Bronchial epithelial cell (primary cell): ENCODE results near the gene CCSER1. TPM values are rescaled to one million over a fixed set of nuclear protein-coding genes. Genes with fewer than 3 reads are reported as not detected.

Experiments used
- DNase-seq: peaks from one replicate; pipeline ENCODE4 v3.0.0-alpha.2; 2010; ENCODE audit warnings: low read depth
- FAIRE-seq: peaks from 2 replicates; lab custom pipeline; 2011; peaks lifted over from hg19 to GRCh38; lab: Jason Lieb, UNC
- H3K27me3 ChIP-seq: 2 replicates; pipeline ENCODE4 v1.5.1; 2011; ENCODE audit warnings: low read length; ENCODE audit not compliant: control insufficient read depth, insufficient read depth
- H3K36me3 ChIP-seq: 2 replicates; pipeline ENCODE4 v1.5.1; 2011; ENCODE audit warnings: low read length; ENCODE audit not compliant: control insufficient read depth, insufficient read depth
- H3K4me3 ChIP-seq: 2 replicates; pipeline ENCODE4 v1.5.1; 2011; ENCODE audit warnings: mild to moderate bottlenecking, low read depth, low read length, control low read depth
- total RNA-seq: library from RNA; depleted of rRNA; stranded (reverse); fragments of >200 nt; gene quantifications from 2 replicates; pipeline ENCODE4 v1.2.1, GENCODE V29; 2014
- TF ChIP-seq, protein P1 (sequence below): IDR thresholded peaks from 2 replicates; pipeline ENCODE4 v1.5.1; 2011; ENCODE audit warnings: mild to moderate bottlenecking, moderate library complexity, low read length, control low read depth, inconsistent platforms; ENCODE audit not compliant: insufficient read depth, severe bottlenecking

The CCSER1 gene
- total RNA-seq, 1 donor from 2014 or later, result 6.6 TPM

DNA sequence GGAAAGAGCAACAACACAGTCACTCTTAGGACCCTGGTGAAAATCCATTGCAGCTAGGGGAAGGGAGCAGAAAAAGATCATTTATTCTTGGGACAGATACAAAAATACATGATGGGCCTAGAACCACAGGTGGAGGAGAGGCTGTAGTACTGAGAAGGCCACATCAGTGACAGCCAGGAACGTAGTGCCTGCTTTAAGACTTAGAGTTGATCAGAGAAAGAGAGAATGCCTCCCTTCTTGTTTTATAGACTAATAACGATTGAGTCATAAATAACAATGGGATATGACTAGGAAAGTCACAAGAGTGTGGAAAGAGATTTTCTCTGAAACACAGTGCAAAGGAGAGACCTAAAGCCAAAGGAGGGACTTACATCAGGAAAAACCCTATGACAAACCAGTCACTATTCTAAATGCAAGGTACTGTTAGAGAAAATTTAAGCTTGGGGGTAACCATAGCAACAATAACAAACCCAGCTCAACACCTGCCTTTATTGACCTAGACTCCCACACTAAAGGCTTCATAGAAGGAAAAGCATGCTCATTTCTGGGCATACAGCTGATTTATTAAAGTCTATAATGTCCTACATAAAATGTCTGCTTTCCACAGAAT lies 1161.6 kb downstream of the CCSER1 start:
- TF ChIP-seq, protein P1, sequence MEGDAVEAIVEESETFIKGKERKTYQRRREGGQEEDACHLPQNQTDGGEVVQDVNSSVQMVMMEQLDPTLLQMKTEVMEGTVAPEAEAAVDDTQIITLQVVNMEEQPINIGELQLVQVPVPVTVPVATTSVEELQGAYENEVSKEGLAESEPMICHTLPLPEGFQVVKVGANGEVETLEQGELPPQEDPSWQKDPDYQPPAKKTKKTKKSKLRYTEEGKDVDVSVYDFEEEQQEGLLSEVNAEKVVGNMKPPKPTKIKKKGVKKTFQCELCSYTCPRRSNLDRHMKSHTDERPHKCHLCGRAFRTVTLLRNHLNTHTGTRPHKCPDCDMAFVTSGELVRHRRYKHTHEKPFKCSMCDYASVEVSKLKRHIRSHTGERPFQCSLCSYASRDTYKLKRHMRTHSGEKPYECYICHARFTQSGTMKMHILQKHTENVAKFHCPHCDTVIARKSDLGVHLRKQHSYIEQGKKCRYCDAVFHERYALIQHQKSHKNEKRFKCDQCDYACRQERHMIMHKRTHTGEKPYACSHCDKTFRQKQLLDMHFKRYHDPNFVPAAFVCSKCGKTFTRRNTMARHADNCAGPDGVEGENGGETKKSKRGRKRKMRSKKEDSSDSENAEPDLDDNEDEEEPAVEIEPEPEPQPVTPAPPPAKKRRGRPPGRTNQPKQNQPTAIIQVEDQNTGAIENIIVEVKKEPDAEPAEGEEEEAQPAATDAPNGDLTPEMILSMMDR, result no peak
- H3K36me3 ChIP-seq, result no peaks in the 10 kb centered on the region
- FAIRE-seq (no peak), DNase-seq (no peak)
- H3K27me3 ChIP-seq, result no peaks in the 10 kb centered on the region
- H3K4me3 ChIP-seq, result no peak overlapping the region

DNA sequence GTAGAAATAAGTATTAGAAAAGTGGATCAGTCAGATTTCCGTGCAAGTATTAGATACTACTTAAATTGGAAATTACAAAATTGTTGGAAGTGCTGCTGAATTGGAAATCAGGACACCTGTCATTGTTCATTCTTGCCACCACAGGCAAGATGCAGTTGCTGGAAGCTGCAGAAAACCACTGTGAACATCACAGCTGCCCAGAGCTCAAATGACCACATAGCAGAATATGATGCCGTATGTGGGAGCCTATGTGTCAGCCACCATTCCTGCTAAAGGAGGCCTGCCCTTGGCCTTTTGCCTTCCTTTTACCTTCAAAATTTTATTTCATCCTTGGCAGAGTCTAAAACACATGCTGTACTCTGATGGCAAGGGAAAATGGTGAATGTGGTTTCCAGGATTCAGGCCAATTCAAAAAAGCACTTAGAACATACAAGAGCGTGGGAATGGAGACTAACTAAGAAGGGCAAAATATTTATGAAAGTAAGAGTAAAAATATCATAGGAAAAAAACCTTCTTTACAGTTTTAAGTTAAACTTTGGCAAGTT lies 1171.0 kb downstream of the CCSER1 start:
- H3K36me3 ChIP-seq, result no peaks in the 10 kb centered on the region
- DNase-seq (no peak), FAIRE-seq (no peak)

DNA sequence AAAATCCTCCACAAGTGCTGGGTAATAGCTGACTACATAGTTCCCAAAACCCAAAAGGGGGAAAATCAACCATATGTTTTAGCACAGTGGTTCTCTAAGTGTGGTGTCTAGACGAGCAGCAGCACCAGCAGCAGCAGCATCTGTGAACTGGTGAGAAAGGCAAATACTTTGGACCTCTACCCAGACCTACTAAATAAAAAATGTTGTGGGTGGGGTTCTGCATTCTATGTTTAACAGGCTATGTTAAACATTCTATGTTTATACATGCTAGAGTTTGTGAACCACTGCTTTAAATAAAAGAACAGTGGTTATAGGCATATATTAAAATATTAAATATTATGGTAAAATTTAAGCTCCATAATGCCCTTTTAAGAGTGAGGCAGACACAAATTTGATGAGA lies 1171.6 kb downstream of the CCSER1 start:
- TF ChIP-seq, protein P1, result no peak
- DNase-seq (no peak), FAIRE-seq (no peak)
- H3K4me3 ChIP-seq, result no peak overlapping the region
- no peaks in the 10 kb centered on the region for H3K36me3 ChIP-seq
- no peaks in the 10 kb centered on the region for H3K27me3 ChIP-seq

More for the DNA sequence above, 1171.0 kb downstream of the CCSER1 start:
- Histone ChIP-seq H3K27me3 (no peaks in the 10 kb centered on the region), H3K4me3 (no peak overlapping the region)
- TF ChIP-seq, protein P1, result no peak

DNA sequence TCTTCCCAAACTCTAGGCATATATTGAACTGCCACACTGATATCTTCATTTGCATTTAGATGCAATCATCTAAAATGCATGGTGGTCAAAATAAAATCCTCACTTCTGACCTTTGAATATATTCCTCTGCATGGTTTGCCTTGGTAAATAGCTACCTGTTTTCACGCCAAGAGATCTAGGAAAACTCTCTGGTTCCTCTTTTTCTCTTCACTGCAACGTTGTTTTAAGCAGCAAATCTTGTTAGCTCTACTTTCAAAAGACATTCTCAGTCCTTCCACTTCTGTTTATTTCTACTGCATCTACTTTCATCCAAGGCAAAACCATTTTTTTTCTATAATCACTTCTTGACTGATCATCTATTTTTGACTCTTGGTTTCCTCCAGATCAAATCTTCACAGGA lies 1174.9 kb downstream of the CCSER1 start:
- no peak for DNase-seq
- FAIRE-seq, result no peak
- H3K36me3 ChIP-seq, result no peaks in the 10 kb centered on the region

DNA sequence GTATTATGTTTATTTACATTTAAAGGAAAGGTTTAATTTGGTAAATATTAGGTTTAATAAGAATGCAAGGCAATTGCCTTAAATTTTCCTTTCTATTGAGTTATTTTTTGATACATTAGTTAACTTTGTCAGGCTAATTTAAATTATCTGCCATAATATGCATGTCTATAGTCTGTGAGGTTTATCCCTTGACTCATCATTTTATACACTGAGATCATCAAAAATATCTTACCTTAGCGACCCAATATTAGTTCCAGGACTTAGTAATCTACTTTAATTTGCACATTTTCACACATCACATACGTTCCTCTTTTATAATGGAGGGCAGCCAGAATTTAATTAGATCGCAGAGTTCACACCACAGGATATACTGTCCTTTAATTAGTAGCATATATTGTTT lies 1177.1 kb downstream of the CCSER1 start:
- H3K36me3 ChIP-seq, result no peaks in the 10 kb centered on the region
- DNase-seq (no peak), FAIRE-seq (no peak)
- H3K4me3 ChIP-seq, result no peak overlapping the region
- no peaks in the 10 kb centered on the region for H3K27me3 ChIP-seq
- TF ChIP-seq, protein P1, result no peak

More for the DNA sequence above, 1174.9 kb downstream of the CCSER1 start:
- Histone ChIP-seq H3K4me3 (no peak overlapping the region), H3K27me3 (no peaks in the 10 kb centered on the region)
- TF ChIP-seq, protein P1, result no peak
